HG02759 (cell line): ENCODE data around the gene ATP1A4.

Experiments
- ATAC-seq: cut with Tn5 transposase; IDR thresholded peaks from one replicate; pipeline ENCODE4 v1.9.1; 2021; ENCODE audit warnings: mild to moderate bottlenecking, moderate library complexity; ENCODE audit not compliant: unreplicated experiment

The ATP1A4 gene

DNA sequence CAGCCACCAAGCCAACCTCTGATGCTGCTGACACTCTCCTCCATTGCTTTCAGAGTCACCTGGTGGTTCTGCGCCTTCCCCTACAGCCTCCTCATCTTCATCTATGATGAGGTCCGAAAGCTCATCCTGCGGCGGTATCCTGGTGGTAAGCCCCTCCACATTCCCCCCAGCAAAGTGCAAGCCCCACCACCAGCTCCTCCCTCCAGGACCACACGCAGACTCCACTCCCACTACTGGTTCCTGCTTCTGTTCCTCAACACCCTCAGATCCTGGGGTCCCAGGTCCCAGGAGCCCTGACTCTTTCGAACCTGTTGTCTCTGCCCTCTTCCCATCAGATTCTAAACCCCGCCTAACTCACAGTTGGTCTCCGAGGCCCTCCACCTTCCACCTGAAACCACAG, 11.6 kb upstream of the ATP1A4 start:
- no peak for ATAC-seq

DNA sequence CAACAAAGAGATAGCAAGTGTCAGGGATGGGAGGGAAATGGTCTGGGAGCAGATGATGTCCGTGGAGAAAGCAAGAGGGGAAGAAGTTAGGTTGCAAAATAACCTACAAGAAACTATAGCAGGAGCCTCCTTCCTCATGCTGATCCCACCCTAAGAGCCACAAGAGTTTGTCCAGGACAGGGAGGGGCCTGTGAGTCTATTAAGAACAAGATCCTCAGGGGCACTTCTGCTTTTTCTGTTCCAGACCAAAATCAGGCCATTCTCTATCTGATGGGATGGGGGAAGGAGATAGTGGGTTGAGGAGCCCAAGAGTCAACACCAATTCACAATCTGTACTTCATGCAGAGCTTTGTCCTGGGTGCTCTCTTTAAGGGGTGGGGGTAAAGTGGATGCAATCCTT, 7.7 kb upstream of the ATP1A4 start:
- no peak for ATAC-seq

DNA sequence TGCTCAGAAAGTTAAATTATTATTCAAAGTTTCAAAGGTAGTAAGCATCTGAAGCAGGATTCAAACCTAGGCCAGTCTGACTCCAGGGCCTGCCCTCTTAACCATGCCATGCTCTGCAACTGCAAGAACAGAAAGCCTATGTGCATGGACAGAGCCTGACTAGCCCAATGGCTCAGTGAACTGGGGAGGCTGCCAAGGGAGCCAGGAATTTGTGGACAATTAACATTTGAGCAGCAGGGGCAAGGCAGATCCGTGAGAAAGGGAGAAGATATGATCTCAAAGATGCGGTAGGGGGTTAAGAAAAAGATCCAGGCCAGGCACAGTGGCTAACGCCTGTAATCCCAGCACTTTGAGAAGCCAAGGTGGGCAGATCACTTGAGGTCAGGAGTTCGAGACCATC, 6.5 kb upstream of the ATP1A4 start:
- ATAC-seq = no peak

DNA sequence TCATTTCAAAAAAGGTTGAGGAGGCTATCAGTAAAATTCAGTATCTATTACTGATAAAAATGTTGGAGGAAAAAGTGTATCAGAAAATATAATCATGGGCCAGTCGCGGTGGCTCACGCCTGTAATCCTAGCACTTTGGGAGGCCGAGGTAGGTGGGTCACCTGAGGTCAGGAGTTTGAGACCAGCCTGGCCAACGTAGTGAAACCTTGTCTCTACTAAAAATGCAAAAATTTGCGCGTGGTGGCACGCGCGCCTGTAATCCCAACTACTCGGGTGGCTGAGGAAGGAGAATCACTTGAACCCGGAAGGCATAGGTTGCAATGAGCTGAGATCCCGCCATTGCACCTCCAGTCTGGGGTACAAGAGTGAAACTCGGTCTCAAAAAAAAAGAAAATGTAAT, 5.3 kb upstream of the ATP1A4 start:
- no peak for ATAC-seq

DNA sequence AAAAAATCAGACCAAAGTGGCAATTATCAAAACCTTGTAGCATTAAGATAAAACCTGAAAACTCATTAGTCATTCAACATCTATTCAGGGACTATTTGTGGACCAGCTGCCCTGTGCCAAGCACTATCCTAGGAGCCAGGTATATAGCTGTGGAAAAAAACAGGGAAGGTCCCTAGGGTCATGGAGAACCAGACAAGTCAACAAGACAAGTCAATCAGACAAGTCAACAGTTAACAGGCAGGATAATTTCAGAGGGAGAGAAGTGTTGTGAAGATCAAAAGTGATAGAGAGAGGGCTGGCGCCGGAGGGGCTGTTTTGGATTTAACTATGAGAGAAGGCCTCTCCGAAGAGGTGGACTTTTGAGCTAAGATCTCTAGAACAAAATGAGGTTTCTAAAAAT, 3.3 kb upstream of the ATP1A4 start:
- ATAC-seq = no peak

DNA sequence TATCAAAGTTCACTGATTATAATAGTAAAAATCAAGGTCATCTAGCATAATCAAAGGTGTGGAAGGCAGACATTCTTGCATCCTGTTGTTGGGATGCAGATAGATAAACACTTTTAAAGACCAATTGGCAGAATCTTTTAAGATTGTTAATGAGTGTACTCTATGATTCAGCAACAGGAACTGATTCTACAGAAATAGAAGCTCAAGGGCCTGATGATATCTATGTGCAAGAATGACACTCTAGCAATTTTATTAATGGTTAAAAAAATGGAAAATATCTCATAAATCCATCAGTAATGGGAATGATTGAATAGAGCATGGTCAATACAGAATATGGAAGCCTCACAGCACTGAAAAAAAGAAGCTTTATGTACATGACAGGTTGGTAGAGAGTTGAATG, 2.2 kb upstream of the ATP1A4 start:
- no peak for ATAC-seq

DNA sequence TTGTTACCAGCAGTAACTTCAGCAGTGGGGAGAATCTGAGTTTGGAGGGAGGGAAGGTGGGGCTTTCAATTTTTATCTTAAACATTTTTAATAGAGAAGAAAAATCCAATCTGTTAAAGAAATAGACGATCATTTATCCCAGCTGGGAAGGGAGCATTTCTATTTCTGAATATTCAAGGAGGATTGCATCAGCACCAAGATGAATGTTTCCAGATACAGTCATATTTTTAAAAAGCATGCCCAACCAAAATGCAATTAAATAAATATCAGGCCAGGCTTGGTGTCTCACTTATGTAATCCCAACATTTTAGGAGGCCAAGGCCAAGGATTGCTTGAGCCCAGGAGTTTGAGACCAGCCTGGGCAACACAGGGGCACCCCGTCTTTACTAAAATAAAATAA, 1.7 kb upstream of the ATP1A4 start:
- no peak for ATAC-seq

DNA sequence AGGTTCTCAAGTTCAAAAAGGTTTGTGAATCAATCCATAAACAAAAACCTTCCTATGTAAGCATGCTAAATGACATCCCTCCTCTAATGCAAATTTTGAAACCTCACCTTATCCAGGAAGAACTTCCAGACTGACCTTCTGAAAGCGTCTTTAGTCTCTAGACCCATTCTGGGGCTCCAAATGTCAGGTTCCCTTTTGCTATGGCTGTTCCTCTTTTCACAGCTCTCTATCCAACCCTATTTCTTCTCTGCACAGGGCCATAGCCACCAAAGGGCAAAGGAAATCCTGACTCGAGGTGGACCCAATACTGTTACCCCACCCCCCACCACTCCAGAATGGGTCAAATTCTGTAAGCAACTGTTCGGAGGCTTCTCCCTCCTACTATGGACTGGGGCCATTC, 3.4 kb downstream of the ATP1A4 start:
- ATAC-seq = no peak

DNA sequence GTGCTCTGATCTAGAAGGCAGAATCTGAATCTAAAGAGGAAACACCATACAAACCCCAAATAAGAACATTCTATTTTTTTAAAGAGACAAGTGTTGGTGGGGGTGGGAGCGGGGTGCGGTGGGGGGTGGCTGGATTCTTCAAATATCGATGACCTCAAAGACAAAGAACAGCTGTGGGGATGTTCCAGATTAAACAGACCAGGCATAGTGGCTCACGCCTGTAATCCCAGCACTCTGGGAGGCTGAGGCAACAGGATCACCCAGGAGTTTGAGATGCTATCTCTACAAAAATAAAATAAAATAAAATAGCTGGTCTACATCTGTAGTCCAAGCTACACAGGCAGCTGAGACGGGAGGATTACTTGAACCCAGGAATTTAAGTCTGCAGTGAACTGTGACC, 5.0 kb downstream of the ATP1A4 start:
- ATAC-seq = no peak

DNA sequence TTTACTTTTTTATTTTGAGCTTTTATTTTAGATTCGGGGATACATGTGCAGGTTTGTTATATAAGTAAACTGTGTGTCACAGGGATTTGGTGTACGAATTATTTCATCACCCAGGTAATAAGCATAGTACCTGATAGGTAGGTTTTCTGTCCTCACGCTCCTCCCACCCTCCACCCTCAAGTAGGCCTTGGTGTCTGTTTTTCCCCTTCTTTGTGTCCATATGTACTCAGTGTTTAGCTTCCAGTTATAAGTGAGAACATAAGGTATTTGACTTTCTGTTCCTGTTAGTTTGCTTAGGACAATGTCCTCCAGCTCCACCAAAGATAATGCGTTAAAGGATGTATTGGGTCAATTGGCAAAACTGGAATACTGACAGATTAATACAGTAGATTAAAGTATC, 5.8 kb downstream of the ATP1A4 start:
- no peak for ATAC-seq

DNA sequence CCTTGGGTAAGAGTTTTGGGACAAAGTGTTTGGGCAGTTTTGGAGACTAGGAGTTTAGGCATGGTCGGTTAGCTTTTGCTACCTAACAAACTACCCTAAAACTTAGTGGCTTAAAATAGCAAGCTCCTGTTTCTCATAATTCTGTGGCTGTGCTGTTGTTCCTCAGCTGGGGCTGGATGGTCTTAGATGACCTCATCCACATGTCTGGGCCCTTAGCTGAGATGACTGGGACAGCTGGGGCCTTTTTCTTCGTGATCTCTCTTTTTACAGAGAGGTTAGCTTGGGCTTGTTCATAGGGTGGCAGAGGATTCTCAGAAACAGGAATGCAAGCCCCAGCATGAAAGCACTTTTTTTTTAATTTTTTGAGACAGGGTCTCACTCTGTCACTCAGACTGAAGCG, 6.6 kb downstream of the ATP1A4 start:
- no peak for ATAC-seq

DNA sequence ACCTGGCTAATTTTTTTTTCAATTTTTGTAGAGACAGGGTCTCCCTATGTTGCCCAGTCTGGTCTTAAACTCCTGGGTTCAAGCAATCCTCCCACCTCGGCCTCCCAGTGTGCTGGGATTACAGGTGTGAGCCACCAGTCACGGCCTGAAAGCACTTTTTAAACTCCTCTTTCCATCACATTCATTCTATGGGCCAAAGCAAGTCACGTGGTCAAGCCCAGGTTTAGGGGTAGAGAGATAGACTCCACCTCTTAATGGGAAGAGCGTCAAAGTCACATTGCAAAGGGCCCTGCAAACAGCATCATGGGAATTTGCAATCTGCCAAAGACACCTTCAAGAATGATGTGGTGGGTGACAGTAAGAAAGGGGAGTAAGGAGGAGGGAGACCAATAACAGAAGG, 7.1 kb downstream of the ATP1A4 start:
- no peak for ATAC-seq

DNA sequence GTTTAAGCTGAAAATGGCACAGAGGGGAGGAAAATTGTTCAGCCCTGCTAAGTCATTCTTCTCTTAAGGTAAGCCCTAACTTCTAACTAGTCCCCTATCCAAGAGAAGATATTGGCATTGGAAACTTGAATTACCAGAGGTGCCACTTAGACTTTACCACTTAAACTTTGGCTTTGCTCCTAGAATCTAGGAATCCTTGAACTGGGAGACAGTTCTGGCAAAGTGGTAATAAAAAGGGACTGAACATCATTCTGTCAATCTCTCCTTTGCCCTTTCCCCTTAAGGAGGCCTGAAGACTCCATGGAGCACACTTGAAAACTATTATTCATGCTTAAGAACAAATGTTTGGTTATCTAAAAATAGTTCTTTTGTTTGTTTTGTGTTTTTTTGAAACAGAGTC, 8.4 kb downstream of the ATP1A4 start:
- ATAC-seq = no peak

DNA sequence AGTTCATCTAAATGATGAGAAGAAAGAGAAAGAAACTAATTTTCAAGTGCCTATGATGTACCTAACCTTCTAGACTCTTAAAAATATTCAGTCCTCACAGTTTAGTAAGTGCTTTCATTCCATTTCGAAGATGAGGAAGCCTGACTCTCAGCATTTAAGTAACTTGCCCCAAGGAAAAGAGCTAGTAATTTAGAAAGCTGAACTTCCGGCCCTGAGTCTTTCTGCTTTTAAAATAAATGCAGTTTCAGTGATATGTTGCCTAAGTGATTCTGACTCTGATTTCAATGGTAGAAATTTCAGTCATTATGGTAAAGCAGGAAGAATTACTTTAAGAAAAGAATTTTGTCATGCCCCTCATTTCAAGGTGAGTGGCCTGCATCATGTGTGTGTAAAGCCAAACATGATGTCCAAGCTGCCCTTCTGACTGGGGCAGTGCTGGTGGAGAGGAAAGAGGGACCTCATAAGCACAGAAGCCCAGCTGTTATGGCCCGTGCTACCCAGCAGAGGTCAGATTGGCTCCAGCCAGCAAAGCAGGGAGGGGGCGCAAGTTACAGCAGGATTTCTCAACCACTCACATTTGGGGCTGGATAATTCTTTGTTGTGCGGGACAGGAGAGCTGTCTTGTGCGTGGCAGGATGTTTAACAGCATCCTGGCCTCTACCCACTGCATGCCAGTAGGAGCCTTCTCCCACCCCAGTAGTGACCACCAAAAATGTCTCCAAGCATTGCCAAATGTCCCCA, 10.7 kb downstream of the ATP1A4 start:
- ATAC-seq = no peak

DNA sequence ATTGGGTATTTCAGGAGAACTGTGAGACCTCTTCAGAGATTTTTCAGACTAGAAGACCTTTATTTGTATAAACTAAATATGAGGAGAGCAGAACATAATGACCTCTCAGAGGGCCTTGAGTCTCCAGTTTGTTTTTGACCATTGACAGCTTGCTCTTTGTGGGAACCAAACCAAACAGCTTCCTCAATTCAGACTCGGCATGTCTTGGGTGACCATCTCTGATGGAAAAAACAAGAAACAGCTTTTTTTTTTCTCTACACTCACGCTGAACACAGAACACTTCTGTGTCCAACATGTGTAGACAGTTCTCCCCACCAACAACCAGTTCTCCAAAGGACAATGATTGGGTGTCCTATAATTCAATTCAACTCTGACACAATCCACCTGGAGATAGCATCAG, 11.5 kb downstream of the ATP1A4 start:
- ATAC-seq = no peak

DNA sequence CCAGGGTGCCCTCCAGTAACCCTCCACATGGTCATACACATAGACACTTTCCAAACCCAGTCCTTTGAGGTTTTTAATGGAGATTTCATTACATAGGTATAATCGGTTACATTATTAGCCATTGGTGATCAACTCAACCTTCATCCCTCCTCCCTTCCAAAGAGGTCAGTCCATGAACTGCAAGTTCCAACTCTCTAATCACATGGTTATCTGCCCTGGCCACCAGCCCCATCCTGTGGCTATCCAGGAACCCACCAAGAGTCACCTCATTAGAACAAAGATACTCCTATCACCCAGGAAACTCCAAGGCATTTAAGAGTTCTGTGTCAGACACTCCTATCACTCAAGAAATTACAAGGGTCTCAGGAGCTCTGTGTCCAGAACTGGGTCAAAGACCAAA, 12.2 kb downstream of the ATP1A4 start:
- ATAC-seq = no peak

DNA sequence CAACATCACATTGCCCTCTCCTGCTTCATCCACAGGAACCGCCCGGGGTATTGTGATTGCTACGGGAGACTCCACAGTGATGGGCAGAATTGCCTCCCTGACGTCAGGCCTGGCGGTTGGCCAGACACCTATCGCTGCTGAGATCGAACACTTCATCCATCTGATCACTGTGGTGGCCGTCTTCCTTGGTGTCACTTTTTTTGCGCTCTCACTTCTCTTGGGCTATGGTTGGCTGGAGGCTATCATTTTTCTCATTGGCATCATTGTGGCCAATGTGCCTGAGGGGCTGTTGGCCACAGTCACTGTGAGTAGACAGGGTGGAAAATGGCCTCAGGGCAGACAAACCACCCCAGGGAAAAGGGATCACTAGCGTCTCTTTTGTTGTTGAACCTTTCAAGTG, 12.7 kb downstream of the ATP1A4 start:
- no peak for ATAC-seq

DNA sequence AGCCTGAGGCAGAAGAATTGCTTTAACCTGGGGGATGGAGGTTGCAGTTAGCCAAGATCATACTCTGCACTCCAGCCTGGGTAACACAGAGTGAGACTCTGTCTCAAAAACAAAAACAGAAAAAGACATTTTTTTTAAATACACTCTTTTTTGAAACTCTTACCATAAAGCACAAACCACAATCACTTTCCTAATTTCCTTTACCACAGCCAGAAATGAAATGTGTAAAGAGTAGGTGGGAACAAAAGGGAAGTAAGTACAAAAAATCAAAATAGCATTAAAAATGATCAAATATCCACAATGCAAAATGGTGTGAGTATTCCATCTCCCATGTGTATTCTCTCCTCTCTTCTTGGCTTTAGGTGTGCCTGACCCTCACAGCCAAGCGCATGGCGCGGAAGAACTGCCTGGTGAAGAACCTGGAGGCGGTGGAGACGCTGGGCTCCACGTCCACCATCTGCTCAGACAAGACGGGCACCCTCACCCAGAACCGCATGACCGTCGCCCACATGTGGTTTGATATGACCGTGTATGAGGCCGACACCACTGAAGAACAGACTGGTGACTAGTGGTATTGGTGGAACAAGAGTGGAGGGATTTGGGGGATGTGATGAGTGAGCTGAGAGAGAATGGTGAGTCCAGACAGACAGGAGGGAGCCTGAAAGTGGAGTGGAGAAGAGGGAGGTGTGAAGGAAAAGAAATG, 14.9 kb downstream of the ATP1A4 start:
- ATAC-seq = no peak

DNA sequence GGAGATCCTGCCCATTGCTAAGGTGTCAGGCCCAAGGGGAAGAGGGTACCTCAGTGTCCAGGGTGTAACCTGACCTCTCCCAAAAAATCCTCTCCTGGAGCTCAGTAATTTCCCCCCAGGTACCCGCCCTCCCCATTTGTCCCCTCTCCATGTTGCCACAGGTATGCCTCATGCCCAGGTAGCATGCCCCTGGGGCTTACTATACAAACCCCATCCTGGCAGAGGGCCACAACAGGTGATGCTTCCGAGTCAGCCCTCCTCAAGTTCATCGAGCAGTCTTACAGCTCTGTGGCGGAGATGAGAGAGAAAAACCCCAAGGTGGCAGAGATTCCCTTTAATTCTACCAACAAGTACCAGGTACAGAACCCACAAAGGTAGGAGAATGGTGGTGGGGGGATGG, 15.7 kb downstream of the ATP1A4 start:
- no peak for ATAC-seq

DNA sequence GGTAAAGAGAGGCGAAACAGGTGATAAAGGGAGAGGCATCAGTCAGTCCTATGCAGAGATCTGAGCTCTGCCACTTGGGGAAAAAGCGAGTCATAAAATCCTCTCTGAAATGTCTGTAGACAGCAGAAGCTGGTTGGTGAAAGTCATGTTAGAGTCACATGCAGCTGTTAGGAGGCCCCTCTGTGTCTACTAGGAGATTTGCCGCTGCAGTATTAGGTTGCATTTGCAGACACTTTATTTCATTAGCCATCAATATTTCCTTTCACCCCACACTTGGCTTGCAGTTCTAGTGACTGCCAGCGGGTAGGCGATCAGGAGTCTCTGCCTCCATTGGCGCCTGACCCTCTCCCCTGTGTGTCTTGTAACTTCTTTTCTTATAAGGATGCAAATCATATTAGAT, 16.2 kb downstream of the ATP1A4 start:
- no peak for ATAC-seq

DNA sequence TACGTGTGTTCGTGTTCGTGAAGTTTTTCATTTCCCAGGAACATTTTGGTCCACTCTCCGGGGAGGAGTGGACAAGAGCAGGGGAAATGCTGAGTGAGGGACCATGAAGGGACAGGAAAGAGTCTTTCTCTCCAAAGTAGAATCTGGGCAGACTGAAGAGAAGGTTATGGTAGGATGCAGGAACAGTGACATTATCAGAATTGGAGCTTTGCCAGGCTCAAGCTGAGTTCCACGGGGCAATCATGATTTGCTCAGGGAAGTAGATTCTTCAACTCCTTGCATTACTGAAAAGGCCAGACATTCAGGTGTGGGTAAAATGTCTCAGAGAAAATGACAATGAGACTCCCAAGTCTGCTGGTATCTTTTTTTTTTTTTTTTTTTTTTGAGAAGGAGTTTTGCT, 16.6 kb downstream of the ATP1A4 start:
- no peak for ATAC-seq

DNA sequence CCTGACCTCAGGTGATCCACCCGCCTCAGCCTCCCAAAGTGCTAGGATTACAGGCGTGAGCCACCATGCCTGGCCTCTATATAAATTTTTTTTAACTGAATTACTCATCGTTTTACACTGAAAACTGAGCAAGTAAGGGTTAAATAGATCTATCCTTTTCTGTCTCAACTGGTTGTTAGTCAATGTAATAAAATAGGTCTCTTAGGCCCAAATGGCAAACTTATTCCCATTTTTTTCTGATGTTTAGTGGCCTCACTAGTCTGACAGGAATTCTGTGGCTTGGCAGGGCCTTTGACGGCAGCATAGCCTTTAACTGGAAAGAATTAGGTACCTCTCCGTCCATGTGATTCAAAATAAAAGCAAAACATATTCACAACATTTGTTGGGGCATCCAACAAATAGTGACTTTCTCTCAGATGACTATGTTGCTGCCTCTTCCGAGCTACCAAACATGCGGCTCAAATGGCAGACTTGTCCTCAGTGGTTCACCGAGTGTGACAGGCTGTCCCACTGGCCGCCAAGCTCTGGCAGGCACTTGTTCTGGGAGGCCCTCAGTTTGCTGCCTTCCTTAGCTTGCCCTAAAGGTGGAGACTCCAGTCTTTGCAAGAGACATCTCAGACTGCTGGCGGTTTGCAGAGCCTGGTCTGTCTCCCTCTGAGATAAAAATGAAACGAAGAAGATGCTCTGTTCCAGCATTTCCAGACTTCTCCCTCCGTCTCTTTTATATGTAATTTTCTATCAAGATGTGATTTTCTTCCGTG, 17.4 kb downstream of the ATP1A4 start:
- no peak for ATAC-seq
